Parietal lobe (tissue), 2 donors: ENCODE results near the gene MAP7D2. TPM values are rescaled to one million over a fixed set of nuclear protein-coding genes. Genes with fewer than 3 reads are reported as not detected.
A peak's percentile ranks its signal among the peaks of the same experiment; 100 is the strongest.

Source experiments
- small RNA-seq: library from RNA; depleted of rRNA; stranded (forward); fragments of <200 nt; gene quantifications from one replicate; pipeline ENCODE3, GENCODE V24; 2014; ENCODE audit warnings: low replicate concordance
- total RNA-seq: library from RNA; depleted of rRNA; stranded (reverse); fragments of >200 nt; gene quantifications from one replicate; pipeline ENCODE4 v1.2.3, GENCODE V29; 2014

The MAP7D2 gene
- 10.0 TPM for total RNA-seq

GRCh38 chrX:20116577-20117240, at the start of gene MAP7D2:
Gene MAP7D2, minus strand, starts transcription at chrX:20116907. Its CDS starts 28 bp downstream, at chrX:20116879.

DNA sequence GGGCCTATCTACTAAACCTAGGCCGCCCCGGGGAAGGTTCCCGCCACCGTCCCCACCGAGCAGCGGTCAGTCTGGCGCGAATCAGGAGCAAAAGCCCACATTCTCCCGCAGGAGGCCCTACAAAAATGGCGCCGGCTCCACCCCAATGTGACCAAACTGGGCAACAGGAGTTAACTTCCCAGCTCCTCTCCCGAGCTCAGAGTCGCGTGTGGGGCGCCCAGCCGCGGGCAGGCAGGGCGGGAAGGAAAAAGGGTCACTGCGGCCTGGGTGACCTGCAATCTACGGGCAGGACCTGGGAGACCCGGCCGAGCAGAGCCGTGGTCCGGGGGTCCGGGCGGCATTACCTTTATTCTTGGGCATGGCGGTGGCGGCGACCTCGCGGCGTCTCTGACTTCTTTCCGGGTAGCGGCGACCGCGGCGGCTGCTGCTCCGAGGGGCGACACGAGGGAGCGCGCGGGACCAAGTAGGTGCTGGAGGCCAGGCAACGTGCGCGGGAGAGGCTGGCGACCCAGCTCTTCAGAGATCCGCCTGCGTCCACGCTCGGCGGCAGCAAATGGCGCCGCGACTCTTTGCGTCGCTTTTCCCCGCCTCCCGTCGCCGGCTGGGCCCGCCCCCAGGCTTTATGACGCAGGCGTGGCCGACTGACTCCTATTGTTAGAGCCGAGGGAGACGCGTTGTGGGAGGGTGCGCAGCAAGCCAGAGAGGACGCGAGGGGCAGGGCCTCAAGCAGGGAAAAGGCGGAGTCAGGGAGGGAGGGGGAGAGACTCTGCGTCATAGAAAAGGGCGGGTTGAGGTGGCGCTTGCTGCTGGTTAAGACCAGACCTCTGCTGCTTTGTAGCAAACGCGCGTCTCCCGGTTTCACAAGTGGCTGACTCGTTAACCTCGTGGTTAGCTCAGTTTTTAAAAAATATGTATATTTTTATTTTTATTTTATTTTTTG, 24.8 kb upstream of the MAP7D2 start, which contains the start of gene EIF1AX:
TSS of gene EIF1AX (minus strand) at position 558 of the 940 bp plus-strand sequence. CDS start at position 360, 198 bp downstream.

DNA sequence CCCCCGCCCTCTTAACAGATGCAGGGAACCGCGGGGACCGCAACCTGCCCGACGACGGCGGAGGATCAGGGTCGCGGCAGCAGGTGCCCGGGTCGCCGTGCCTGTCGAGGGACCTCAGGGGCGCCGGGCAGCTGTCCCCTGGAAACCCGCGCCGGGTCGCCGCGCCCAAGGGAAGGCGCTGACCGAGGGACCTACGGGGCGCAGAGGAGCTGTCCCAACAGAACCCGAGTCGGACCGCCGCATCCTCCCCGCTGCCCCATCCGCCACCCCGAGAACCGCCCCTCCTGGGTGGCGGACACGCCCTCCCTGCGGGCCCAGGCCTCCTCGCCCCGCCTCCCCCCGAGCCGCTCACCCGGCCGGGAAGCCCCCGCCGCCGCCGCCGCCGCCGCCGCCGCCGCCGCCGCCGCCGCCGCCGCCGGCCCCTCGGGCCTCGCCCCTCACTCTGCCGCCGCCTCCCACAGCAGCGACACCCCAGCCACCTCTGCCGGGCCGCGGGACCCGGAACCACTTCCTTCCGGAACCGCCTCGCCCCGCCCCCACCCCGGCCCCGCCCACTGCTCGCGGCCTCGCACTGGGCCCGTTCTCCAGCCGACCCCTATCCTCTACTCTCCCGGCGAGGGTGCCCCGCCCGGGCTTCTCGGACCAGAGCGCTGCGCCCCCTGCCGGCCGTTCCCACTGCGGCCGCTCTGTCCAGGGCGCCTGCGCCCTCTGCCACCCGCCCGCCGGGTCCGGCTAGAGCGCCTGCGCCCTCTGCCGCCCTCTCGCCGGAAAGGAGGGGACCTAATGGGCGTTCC, 126.0 kb downstream of the MAP7D2 start, which contains the start of gene BCLAF3:
TSS of gene BCLAF3 (minus strand) at position 506 of the 794 bp plus-strand sequence. CDS start 20,797 bp downstream, outside the sequence.

Small RNAs within 50 kb of the gene (small RNA-seq; reads per million reads assigned to genes)
- gene MIR23C (0.18 reads per million), gene RF00019 (not detected), gene RF00493 (45.6 reads per million, percentile 94 among the genes with 10 or more reads in this experiment), gene RF00494 (not detected)

Other genes with a start within 250 kb of the MAP7D2 start
- 15.0 TPM for gene SH3KBP1, start 229.3 kb downstream of the MAP7D2 start, total RNA-seq
- 68.2 TPM for gene BCLAF3, start 125.8 kb downstream of the MAP7D2 start, total RNA-seq
- gene EIF1AX, start 24.9 kb upstream of the MAP7D2 start, total RNA-seq = 74.5 TPM
- 32.2 TPM for gene RPS6KA3, start 150.0 kb upstream of the MAP7D2 start, total RNA-seq